ENCODE results near the gene SPATS2L. TPM values are rescaled to one million over a fixed set of nuclear protein-coding genes. Genes with fewer than 3 reads are reported as not detected.

Gene SPATS2L
- total and polyA plus RNA-seq, 2 experiments from 2014 or later, result 118 to 154 TPM

DNA sequence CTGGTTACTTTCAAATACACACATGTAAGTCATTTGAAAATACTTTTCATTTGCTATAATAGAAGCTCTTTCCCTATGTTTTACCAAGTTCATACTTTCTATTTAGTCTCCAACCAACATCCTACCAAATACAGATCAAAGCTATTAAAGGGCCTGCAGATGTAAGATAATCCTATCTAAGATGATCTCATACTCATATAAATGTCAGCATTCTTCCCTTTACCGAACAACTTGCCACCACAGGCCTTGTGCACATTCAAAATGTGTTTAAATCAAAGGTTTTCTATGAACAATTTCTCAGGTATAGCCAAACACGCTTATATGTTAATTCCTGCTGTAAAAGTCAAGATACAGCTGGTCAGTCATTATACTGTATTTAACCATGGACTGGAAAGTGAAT, 180.0 kb downstream of the SPATS2L start:
- Mint-ChIP-seq H3K36me3 (ENCODE audit: low read depth) (peaks cover 16% of the 10 kb centered on the region), H3K27ac (no peak overlapping the region), H3K4me1 (peaks cover 7% of the 10 kb centered on the region), H3K27me3 (ENCODE audit: insufficient read depth, low read depth, poor library complexity) (peaks cover 2% of the 10 kb centered on the region), H3K4me3 (no peak overlapping the region), H3K9me3 (peaks cover 5% of the 10 kb centered on the region; the same call in 2 of the 3 replicates)
- no peak overlapping the region for H3K27ac ChIP-seq (ENCODE audit: low read depth)
- TF ChIP-seq EZH2 (IDR thresholded peaks at IDR 0.05; ENCODE audit: low read depth, unreplicated experiment) (no peak), ETS1 (IDR thresholded peaks at IDR 0.05) (no peak), STAT1 (IDR thresholded peaks at IDR 0.05; ENCODE audit: unreplicated experiment) (no peak), CTCF (conservative IDR thresholded peaks at IDR 0.05; ENCODE audit: low read depth in 2 of 2) (no peak), NANOG (IDR thresholded peaks at IDR 0.05; ENCODE audit: borderline replicate concordance) (no peak), ZNF331 (CRISPR knock-in tag; IDR thresholded peaks at IDR 0.05; ENCODE audit: low read depth) (no peak), ZNF114 (CRISPR knock-in tag; IDR thresholded peaks at IDR 0.05) (no peak), JUNB (IDR thresholded peaks at IDR 0.05; ENCODE audit: unreplicated experiment) (no peak), CREB1 (CRISPR knock-in tag; IDR thresholded peaks at IDR 0.05; ENCODE audit: low read depth) (no peak), POLR2AphosphoS5 (IDR thresholded peaks at IDR 0.05; ENCODE audit: low read depth) (no peak), EZH2phosphoT487 (IDR thresholded peaks at IDR 0.05; ENCODE audit: unreplicated experiment) (no peak)
- TF ChIP-seq, protein P1, sequence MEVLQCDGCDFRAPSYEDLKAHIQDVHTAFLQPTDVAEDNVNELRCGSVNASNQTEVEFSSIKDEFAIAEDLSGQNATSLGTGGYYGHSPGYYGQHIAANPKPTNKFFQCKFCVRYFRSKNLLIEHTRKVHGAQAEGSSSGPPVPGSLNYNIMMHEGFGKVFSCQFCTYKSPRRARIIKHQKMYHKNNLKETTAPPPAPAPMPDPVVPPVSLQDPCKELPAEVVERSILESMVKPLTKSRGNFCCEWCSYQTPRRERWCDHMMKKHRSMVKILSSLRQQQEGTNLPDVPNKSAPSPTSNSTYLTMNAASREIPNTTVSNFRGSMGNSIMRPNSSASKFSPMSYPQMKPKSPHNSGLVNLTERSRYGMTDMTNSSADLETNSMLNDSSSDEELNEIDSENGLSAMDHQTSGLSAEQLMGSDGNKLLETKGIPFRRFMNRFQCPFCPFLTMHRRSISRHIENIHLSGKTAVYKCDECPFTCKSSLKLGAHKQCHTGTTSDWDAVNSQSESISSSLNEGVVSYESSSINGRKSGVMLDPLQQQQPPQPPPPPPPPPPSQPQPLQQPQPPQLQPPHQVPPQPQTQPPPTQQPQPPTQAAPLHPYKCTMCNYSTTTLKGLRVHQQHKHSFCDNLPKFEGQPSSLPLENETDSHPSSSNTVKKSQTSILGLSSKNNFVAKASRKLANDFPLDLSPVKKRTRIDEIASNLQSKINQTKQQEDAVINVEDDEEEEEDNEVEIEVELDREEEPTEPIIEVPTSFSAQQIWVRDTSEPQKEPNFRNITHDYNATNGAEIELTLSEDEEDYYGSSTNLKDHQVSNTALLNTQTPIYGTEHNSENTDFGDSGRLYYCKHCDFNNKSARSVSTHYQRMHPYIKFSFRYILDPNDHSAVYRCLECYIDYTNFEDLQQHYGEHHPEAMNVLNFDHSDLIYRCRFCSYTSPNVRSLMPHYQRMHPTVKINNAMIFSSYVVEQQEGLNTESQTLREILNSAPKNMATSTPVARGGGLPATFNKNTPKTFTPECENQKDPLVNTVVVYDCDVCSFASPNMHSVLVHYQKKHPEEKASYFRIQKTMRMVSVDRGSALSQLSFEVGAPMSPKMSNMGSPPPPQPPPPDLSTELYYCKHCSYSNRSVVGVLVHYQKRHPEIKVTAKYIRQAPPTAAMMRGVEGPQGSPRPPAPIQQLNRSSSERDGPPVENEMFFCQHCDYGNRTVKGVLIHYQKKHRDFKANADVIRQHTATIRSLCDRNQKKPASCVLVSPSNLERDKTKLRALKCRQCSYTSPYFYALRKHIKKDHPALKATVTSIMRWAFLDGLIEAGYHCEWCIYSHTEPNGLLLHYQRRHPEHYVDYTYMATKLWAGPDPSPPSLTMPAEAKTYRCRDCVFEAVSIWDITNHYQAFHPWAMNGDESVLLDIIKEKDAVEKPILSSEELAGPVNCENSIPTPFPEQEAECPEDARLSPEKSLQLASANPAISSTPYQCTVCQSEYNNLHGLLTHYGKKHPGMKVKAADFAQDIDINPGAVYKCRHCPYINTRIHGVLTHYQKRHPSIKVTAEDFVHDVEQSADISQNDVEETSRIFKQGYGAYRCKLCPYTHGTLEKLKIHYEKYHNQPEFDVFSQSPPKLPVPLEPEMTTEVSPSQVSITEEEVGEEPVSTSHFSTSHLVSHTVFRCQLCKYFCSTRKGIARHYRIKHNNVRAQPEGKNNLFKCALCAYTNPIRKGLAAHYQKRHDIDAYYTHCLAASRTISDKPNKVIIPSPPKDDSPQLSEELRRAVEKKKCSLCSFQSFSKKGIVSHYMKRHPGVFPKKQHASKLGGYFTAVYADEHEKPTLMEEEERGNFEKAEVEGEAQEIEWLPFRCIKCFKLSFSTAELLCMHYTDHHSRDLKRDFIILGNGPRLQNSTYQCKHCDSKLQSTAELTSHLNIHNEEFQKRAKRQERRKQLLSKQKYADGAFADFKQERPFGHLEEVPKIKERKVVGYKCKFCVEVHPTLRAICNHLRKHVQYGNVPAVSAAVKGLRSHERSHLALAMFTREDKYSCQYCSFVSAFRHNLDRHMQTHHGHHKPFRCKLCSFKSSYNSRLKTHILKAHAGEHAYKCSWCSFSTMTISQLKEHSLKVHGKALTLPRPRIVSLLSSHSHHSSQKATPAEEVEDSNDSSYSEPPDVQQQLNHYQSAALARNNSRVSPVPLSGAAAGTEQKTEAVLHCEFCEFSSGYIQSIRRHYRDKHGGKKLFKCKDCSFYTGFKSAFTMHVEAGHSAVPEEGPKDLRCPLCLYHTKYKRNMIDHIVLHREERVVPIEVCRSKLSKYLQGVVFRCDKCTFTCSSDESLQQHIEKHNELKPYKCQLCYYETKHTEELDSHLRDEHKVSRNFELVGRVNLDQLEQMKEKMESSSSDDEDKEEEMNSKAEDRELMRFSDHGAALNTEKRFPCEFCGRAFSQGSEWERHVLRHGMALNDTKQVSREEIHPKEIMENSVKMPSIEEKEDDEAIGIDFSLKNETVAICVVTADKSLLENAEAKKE (CRISPR knock-in tag; IDR thresholded peaks at IDR 0.05), result no peak
- TF ChIP-seq, protein P2, sequence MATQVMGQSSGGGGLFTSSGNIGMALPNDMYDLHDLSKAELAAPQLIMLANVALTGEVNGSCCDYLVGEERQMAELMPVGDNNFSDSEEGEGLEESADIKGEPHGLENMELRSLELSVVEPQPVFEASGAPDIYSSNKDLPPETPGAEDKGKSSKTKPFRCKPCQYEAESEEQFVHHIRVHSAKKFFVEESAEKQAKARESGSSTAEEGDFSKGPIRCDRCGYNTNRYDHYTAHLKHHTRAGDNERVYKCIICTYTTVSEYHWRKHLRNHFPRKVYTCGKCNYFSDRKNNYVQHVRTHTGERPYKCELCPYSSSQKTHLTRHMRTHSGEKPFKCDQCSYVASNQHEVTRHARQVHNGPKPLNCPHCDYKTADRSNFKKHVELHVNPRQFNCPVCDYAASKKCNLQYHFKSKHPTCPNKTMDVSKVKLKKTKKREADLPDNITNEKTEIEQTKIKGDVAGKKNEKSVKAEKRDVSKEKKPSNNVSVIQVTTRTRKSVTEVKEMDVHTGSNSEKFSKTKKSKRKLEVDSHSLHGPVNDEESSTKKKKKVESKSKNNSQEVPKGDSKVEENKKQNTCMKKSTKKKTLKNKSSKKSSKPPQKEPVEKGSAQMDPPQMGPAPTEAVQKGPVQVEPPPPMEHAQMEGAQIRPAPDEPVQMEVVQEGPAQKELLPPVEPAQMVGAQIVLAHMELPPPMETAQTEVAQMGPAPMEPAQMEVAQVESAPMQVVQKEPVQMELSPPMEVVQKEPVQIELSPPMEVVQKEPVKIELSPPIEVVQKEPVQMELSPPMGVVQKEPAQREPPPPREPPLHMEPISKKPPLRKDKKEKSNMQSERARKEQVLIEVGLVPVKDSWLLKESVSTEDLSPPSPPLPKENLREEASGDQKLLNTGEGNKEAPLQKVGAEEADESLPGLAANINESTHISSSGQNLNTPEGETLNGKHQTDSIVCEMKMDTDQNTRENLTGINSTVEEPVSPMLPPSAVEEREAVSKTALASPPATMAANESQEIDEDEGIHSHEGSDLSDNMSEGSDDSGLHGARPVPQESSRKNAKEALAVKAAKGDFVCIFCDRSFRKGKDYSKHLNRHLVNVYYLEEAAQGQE (IDR thresholded peaks at IDR 0.05; ENCODE audit: unreplicated experiment), result no peak
- ATAC-seq (no peak), DNase-seq (ENCODE audit: low spot score) (no peak)
- no peaks in the 10 kb centered on the region for H4K20me1 ChIP-seq (replicated peaks; ENCODE audit: insufficient read depth)
- no peaks in the 10 kb centered on the region for H3K27me3 ChIP-seq (ENCODE audit: insufficient read depth)
- H3K36me3 ChIP-seq (ENCODE audit: insufficient read depth), result no peaks in the 10 kb centered on the region
- no peaks in the 10 kb centered on the region for H3F3A ChIP-seq (replicated peaks; ENCODE audit: low read depth)
- H3K4me3 ChIP-seq, result no peak overlapping the region
- no peaks in the 10 kb centered on the region for H3K4me1 ChIP-seq (ENCODE audit: insufficient read depth)
- H3K79me2 ChIP-seq (replicated peaks; ENCODE audit: insufficient read depth), result no peaks in the 10 kb centered on the region
- no peaks in the 10 kb centered on the region for H3K9me2 ChIP-seq (ENCODE audit: insufficient read depth)
- H3K4me2 ChIP-seq, result no peak overlapping the region
- no peak overlapping the region for H2AFZ ChIP-seq

All from GM23338 (cell line).